Measurements from ENCODE around the gene ABCA1.
A peak's percentile ranks its signal among the peaks of the same experiment; 100 is the strongest.

ABCA1 gene

DNA sequence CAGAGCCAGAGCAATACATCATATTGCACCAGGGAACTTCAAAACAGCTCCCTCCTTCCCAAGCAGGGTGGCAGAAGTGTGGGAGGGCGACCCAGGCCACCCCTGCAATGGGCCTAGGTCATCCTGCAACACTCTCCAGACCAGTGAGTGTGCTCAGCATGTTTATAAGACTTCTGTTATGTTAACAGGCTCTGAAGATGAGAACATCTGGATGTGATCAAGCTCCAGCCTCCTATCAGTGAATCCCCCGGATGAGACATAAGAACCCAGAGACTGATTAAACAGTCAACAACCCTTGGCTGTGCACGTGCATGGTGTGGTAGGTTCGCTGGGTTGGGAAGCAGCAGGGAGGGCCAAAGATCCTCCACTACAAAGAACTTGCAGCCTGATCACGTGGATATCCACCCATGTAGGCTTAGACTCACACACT lies 63.3 kb downstream of the ABCA1 start:
- H3K4me3 ChIP-seq (ENCODE audit: low read length), result no peak overlapping the region
- TF ChIP-seq, protein P1, sequence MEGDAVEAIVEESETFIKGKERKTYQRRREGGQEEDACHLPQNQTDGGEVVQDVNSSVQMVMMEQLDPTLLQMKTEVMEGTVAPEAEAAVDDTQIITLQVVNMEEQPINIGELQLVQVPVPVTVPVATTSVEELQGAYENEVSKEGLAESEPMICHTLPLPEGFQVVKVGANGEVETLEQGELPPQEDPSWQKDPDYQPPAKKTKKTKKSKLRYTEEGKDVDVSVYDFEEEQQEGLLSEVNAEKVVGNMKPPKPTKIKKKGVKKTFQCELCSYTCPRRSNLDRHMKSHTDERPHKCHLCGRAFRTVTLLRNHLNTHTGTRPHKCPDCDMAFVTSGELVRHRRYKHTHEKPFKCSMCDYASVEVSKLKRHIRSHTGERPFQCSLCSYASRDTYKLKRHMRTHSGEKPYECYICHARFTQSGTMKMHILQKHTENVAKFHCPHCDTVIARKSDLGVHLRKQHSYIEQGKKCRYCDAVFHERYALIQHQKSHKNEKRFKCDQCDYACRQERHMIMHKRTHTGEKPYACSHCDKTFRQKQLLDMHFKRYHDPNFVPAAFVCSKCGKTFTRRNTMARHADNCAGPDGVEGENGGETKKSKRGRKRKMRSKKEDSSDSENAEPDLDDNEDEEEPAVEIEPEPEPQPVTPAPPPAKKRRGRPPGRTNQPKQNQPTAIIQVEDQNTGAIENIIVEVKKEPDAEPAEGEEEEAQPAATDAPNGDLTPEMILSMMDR (IDR thresholded peaks at IDR 0.05; ENCODE audit: insufficient read depth, low read depth, low read length, missing control alignments), result no peak
- DNase-seq (ENCODE audit: low read depth), result no peak

DNA sequence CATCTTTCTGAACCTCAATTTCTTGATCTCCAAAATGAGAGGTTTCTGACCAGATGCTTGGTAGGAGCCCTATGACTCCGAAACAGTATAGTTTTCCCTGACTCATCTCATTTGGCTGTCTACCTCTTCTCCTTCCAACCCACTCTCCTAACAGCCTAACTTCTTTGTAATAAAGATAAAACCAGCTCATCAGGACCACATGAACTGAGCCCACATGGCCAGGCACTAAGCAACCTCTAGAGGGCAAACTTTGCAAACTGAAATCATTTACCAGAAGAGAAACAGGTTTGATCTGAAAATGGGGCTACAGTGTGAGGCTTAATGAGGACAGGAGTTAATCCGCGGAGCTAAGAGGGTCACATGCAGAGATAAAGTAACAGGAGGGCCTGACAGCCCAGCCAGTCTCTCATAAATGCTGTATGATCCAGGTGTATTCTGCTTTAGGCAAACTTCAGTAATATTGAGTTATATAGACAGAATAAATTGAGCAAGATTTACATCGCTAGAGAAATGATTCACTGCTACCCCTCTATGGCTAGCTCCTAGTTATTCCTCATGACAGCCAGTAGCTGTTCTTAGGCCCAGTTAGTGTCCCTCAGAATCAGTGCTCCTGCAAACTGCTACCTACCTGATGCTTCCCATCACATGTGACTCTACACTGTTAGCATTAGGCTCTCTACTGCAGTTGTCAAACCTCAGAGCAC lies 64.6 kb downstream of the ABCA1 start:
- TF ChIP-seq, protein P1 (IDR thresholded peaks at IDR 0.05; ENCODE audit: insufficient read depth, low read depth, low read length, missing control alignments), result peak; percentile 90
- no peak overlapping the region for H3K4me3 ChIP-seq (ENCODE audit: low read length)
- DNase-seq (ENCODE audit: low read depth), result peak; percentile 77

DNA sequence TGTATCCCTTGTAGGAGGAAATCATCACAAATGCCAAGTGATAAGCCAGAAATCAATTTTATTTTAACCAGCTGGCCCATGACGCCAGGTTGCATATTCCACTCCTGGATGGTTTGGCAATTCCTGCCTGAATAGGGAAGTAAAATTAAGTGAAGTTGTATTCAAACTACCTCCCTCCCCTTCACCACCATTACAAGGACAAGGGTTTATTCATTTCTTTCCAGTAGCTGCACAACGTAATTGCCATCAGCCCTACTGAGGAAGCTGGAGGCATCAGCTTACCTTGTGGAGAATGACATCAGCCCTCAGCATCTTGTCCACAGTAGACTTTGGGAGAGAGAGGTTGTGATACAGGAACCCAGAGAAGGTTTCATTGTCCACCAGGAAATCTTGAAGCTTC lies 66.6 kb downstream of the ABCA1 start:
- TF ChIP-seq, protein P1 (IDR thresholded peaks at IDR 0.05; ENCODE audit: insufficient read depth, low read depth, low read length, missing control alignments), result no peak
- no peak for DNase-seq (ENCODE audit: low read depth)
- H3K4me3 ChIP-seq (ENCODE audit: low read length), result no peak overlapping the region

DNA sequence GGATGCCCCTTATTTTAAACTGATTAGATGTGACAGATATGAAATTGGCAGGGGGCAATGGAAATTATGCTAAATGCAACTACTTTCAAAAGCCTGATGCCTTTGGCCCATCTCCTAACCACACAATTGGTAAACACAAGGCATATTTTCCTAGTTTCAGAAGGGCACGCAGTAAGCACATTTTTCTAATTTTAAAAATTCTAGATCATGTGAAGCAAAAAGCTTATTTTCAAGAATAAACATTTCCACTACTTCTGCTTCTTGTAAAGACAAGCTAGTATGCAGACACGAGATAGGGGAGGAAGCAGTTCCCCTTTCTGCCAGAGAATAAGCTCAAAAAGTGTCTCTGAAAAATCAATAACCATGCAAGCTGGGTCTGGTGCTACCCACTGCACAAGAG lies 67.7 kb downstream of the ABCA1 start:
- no peak for DNase-seq (ENCODE audit: low read depth)
- TF ChIP-seq, protein P1 (IDR thresholded peaks at IDR 0.05; ENCODE audit: insufficient read depth, low read depth, low read length, missing control alignments), result no peak
- H3K4me3 ChIP-seq (ENCODE audit: low read length), result no peak overlapping the region

DNA sequence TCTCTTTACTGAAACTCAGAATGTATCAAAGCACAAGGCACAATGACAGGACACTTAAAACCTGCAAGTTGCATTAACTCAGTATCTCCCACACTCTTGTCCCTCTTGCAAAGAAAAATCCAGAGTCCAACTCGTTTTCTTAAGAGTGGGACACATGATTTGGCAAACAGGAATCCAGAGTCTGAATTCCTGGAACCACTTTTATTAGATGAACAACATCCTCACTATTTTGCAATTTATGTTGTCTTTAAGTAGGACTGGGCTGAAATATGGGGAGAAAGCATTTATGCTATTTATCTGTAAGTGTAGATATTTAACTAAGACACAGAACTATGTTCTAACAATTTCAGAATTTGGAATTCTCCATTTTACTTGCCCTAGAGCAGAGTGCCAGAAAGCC lies 69.1 kb downstream of the ABCA1 start:
- DNase-seq (ENCODE audit: low read depth), result no peak
- TF ChIP-seq, protein P1 (IDR thresholded peaks at IDR 0.05; ENCODE audit: insufficient read depth, low read depth, low read length, missing control alignments), result no peak
- H3K4me3 ChIP-seq (ENCODE audit: low read length), result no peak overlapping the region

DNA sequence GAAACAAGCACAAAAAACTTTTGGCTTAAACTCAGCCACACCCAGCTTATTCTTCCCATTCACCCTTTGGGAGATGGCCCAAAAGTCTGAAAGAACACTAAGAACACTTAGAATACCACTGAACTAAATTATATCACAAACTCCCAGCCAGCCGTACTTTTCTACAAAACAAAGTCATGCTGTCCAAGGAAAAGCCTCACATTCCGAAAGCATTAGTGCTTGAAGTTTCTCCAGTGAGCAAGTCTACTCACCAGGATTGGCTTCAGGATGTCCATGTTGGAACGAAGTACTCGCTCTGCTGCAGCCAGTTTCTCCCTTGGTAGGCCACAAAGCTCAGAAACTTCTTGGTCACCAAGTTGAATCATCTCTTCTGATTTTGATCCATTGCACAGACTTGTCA lies 69.7 kb downstream of the ABCA1 start:
- TF ChIP-seq, protein P1 (IDR thresholded peaks at IDR 0.05; ENCODE audit: insufficient read depth, low read depth, low read length, missing control alignments), result no peak
- no peak overlapping the region for H3K4me3 ChIP-seq (ENCODE audit: low read length)
- DNase-seq (ENCODE audit: low read depth), result peak; percentile 76

DNA sequence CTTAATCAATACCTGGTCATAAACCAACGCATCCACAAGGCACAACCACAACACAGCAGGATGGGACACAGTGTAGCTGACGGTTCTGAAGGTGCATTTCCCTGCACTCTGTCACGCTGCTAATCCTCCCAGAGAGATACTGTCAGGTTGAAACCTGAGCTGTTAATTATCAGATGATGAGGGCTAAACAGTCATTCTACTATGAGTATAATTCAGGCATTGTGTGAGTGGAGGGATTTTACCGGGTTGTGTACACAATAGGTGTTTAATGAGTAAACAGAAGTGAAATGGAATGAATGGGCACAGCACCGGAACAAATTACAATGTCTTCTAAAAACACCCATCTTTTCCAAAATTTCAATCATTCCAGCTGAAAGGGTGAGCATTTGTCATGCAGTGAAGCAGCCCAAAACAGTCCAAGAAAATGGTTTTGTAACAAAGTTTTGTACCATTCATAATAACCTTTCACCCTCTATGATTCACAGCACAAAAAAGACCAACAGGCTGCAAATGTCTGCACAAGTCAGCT lies 71.5 kb downstream of the ABCA1 start:
- peak; percentile 81 for DNase-seq (ENCODE audit: low read depth)
- no peak overlapping the region for H3K4me3 ChIP-seq (ENCODE audit: low read length)

More for the DNA sequence above, 71.5 kb downstream of the ABCA1 start:
- TF ChIP-seq, protein P1 (IDR thresholded peaks at IDR 0.05; ENCODE audit: insufficient read depth, low read depth, low read length, missing control alignments), result no peak

Measured in epithelial cell of esophagus (primary cell).